BE2C (cell line): ENCODE measurements around the gene PAX5.

Source experiments
- DNase-seq: peaks from one replicate; pipeline ENCODE4 v3.0.0-alpha.2; 2020
- H3K27me3 ChIP-seq: fragments of 250-450 bp; sonication (Bioruptor Pico); 2 replicates; pipeline ENCODE4 v1.5.1; 2020; ENCODE audit warnings: mild to moderate bottlenecking
- H3K36me3 ChIP-seq: fragments of 250-450 bp; sonication (Bioruptor Pico); 2 replicates; pipeline ENCODE4 v1.5.1; 2020; ENCODE audit warnings: mild to moderate bottlenecking
- H3K4me1 ChIP-seq: fragments of 250-450 bp; sonication (Bioruptor Pico); 2 replicates; pipeline ENCODE4 v1.5.1; 2020
- H3K4me3 ChIP-seq: 2 replicates; pipeline ENCODE4 v1.5.1; 2011; ENCODE audit warnings: low read depth, low read length
- H3K9me3 ChIP-seq: fragments of 250-450 bp; sonication (Bioruptor Pico); 2 replicates; pipeline ENCODE4 v1.5.1; 2020
- CTCF ChIP-seq: IDR thresholded peaks from 2 replicates; pipeline ENCODE4 v1.5.1; 2012; ENCODE audit warnings: mild to moderate bottlenecking, low read depth, low read length

PAX5 gene

GRCh38 chr9:36798350-36799065 lies 235.6 kb downstream of the PAX5 start:
- DNase-seq = peak; percentile 73
- Histone ChIP-seq H3K36me3 (no peaks in the 10 kb centered on the region), H3K4me3 (no peak overlapping the region), H3K27me3 (no peaks in the 10 kb centered on the region), H3K4me1 (peaks cover 12% of the 10 kb centered on the region), H3K9me3 (no peaks in the 10 kb centered on the region; the same call in 1 of the 2 replicates)
- peak; percentile 74 for TF ChIP-seq CTCF

- Histone ChIP-seq H3K27me3 (no peaks in the 10 kb centered on the region), H3K4me1 (peaks cover 9% of the 10 kb centered on the region), H3K9me3 (peaks cover 3% of the 10 kb centered on the region; the same call in 1 of the 2 replicates), H3K36me3 (no peaks in the 10 kb centered on the region), H3K4me3 (no peak overlapping the region)
- no peak for DNase-seq
- TF ChIP-seq CTCF = no peak
These were observed 236.4 kb downstream of the PAX5 start for GRCh38 chr9:36797471-36798220.

- no peak for DNase-seq
- Histone ChIP-seq H3K36me3 (no peaks in the 10 kb centered on the region), H3K4me1 (peaks cover 2% of the 10 kb centered on the region; the same call in 1 of the 2 replicates), H3K9me3 (peaks cover 3% of the 10 kb centered on the region; the same call in 1 of the 2 replicates), H3K4me3 (no peak overlapping the region), H3K27me3 (no peaks in the 10 kb centered on the region)
- TF ChIP-seq CTCF = no peak
These were observed 237.2 kb downstream of the PAX5 start for GRCh38 chr9:36796671-36797419.

- Histone ChIP-seq H3K36me3 (no peaks in the 10 kb centered on the region), H3K9me3 (peaks cover 3% of the 10 kb centered on the region; the same call in 1 of the 2 replicates), H3K27me3 (no peaks in the 10 kb centered on the region), H3K4me3 (no peak overlapping the region), H3K4me1 (no peaks in the 10 kb centered on the region)
- no peak for DNase-seq
- TF ChIP-seq CTCF = no peak
These were observed 239.6 kb downstream of the PAX5 start for GRCh38 chr9:36794461-36794860.

GRCh38 chr9:36793277-36793676 lies 240.8 kb downstream of the PAX5 start:
- no peak overlapping the region for H3K4me3 ChIP-seq
- peak; percentile 62 for TF ChIP-seq CTCF
- peak; percentile 32 for DNase-seq

More at GRCh38 chr9:36793277-36793676, 240.8 kb downstream of the PAX5 start:
- H3K9me3 ChIP-seq = peaks cover 3% of the 10 kb centered on the region; the same call in 1 of the 2 replicates
- no peaks in the 10 kb centered on the region for H3K36me3 ChIP-seq
- H3K27me3 ChIP-seq = no peaks in the 10 kb centered on the region
- H3K4me1 ChIP-seq = no peaks in the 10 kb centered on the region
